ENCODE results near the gene ORM2. TPM values are rescaled to one million over a fixed set of nuclear protein-coding genes. Genes with fewer than 3 reads are reported as not detected.

The ORM2 gene
- total RNA-seq, 4 donors from 2014 or later: not detected

DNA sequence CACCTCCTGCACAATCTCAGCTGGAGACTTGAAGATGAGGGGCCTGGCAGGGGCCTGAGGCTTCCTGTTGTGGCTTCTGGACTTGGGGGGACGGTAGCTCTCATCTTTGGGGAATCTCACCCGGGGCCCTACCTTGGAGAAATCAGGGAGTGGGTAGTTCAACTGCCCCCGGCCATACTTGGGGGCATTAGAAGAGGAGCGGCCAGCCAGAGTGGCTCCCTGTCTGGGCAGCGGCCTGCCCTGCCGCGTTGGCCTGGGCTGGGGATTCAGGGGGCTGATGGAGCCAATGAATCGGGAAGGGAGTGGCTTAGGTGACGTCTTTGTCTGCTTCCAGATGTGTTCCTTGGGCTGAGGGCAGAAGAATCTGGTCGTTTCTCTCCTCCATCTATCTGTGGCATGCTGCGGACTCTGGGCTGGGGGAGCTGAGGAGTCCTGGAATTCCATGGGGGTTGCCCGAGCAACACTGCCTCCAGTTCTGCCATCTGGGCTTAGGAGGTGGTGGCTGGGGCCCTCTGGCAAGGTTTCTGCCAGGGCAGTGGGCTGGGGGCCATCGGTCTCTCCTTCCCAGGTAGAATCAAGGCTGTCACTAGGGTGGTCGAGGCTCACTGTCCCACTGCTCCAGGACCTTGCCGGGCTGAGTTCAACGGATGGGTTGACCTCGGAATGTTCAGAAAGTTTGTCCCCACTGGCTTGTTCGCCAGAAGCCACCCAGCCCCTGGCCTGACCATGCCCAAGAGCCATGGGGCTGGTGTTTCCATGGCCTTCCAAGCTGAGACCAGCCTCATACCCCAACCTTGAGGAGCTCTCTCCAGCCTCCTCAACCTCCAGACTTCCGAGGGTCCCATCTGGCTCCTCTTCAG, 47.1 kb downstream of the ORM2 start:
- Histone ChIP-seq H3K27ac (peak overlapping the region in 1 of 4 donors; percentile 18), H3K4me3 (no peak overlapping the region), H3K36me3 (peaks cover 0 to 80% (median 26%) of the 10 kb centered on the region in 3 donors), H3K9me3 (no peaks in the 10 kb centered on the region), H3K27me3 (no peaks in the 10 kb centered on the region), H3K4me1 (peaks cover 5 to 58% (median 12%) of the 10 kb centered on the region in 3 donors)
- TF ChIP-seq, protein P1, sequence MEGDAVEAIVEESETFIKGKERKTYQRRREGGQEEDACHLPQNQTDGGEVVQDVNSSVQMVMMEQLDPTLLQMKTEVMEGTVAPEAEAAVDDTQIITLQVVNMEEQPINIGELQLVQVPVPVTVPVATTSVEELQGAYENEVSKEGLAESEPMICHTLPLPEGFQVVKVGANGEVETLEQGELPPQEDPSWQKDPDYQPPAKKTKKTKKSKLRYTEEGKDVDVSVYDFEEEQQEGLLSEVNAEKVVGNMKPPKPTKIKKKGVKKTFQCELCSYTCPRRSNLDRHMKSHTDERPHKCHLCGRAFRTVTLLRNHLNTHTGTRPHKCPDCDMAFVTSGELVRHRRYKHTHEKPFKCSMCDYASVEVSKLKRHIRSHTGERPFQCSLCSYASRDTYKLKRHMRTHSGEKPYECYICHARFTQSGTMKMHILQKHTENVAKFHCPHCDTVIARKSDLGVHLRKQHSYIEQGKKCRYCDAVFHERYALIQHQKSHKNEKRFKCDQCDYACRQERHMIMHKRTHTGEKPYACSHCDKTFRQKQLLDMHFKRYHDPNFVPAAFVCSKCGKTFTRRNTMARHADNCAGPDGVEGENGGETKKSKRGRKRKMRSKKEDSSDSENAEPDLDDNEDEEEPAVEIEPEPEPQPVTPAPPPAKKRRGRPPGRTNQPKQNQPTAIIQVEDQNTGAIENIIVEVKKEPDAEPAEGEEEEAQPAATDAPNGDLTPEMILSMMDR (IDR thresholded peaks at IDR 0.05): no peak
- no peak for TF ChIP-seq POLR2A (IDR thresholded peaks at IDR 0.05)
- no peak for DNase-seq
- WGBS, 2 donors: 85 to 97% methylated on average over 7 to 9 of the region's 19 CpGs
- intact Hi-C loops (cut with DNase I): no loop called here

DNA sequence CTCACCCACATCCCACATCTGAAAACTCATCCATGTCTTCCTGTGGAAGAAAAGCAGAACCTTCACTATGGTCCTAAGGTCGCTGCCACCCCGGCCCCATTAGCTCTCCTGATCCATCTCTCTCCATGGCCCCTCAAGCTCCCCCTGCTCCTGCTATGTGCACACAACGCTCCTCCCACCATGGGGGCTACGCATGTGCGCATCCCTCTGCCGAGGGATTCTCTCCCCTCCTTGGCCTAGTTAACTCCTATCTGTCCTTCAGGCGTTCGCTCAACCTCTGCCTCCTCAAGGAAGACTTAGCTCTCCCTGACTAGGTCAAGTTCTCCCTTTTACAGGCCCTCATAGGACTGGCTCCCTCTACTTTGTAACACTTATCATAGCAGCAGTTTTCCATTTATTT, 48.3 kb downstream of the ORM2 start:
- peaks cover 3 to 58% (median 15%) of the 10 kb centered on the region in 3 donors for H3K4me1 ChIP-seq
- no peaks in the 10 kb centered on the region for H3K9me3 ChIP-seq
- intact Hi-C loops (cut with DNase I): no loop called here
- DNase-seq: no peak
- 89 to 94% methylated on average over 8 of the region's 8 CpGs for WGBS, 2 donors
- peaks cover 0 to 74% (median 26%) of the 10 kb centered on the region in 3 donors for H3K36me3 ChIP-seq
- no peak overlapping the region for H3K27ac ChIP-seq
- no peak overlapping the region for H3K4me3 ChIP-seq
- no peaks in the 10 kb centered on the region for H3K27me3 ChIP-seq
- TF ChIP-seq POLR2A (IDR thresholded peaks at IDR 0.05): no peak
- TF ChIP-seq, protein P1 (IDR thresholded peaks at IDR 0.05): no peak

DNA sequence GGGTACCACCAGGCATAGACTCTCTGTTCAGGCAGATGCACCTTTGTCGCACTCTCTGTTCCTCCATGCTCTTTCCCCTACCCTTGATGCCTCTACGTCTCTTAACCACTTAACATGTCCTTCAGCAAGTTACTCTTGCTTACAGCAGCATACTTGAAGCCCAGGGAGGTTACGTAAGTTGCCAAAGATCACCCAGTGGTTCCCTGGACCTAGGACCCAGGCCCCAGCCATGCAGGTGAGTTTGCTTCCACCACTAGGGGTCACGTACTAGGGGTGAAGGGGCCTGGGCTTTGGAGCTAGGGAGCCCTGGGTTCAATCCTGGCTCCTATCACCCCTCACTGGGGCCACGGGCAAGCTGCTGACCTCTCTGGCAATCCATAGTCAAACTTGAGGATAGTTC, 49.2 kb downstream of the ORM2 start:
- 84 to 98% methylated on average over 3 of the region's 5 CpGs for WGBS, 2 donors
- no peak for TF ChIP-seq POLR2A (IDR thresholded peaks at IDR 0.05)
- TF ChIP-seq, protein P1 (IDR thresholded peaks at IDR 0.05): no peak
- H3K27ac ChIP-seq: no peak overlapping the region

More for the DNA sequence above, 49.2 kb downstream of the ORM2 start:
- peaks cover 12 to 58% (median 20%) of the 10 kb centered on the region in 3 donors for H3K4me1 ChIP-seq
- H3K27me3 ChIP-seq: no peaks in the 10 kb centered on the region
- DNase-seq: no peak
- intact Hi-C loops (cut with DNase I): no loop called here
- peaks cover 0 to 65% (median 21%) of the 10 kb centered on the region in 3 donors for H3K36me3 ChIP-seq
- no peaks in the 10 kb centered on the region for H3K9me3 ChIP-seq
- H3K4me3 ChIP-seq: no peak overlapping the region

Other genes with a start within 250 kb of the ORM2 start
- 1 to 10 TPM in 1 of 4 donors, not detected in 3; 1.2 TPM for gene KIF12, start 230.6 kb upstream of the ORM2 start, total RNA-seq
- 10 to 100 TPM in 2 of 4 donors, 1 to 10 TPM in 2; 7.5 to 34.0 (median 12.0) TPM for gene COL27A1, start 174.3 kb upstream of the ORM2 start, total RNA-seq
- under 1 TPM in 1 of 4 donors, not detected in 3; 0.41 TPM for gene ORM1, start 6.8 kb upstream of the ORM2 start, total RNA-seq
- gene AKNA, start 58.1 kb downstream of the ORM2 start, total RNA-seq: 10 to 100 TPM in 1 of 4 donors, 1 to 10 TPM in 3; 6.1 to 25.0 (median 7.6) TPM
- gene WHRN, start 175.6 kb downstream of the ORM2 start, total RNA-seq: 1 to 10 TPM; 2.9 to 6.1 (median 3.4) TPM

Measured in esophagus squamous epithelium (tissue), 5 donors.